ENCODE measurements around the gene GTPBP1.

The GTPBP1 gene

GRCh38 chr22:38733724-38734381, 28.1 kb downstream of the GTPBP1 start:
- Histone ChIP-seq H3K4me1 (ENCODE audit: control extremely low read depth in 1 of 4, control insufficient read depth in 4 of 4, insufficient read depth in 4 of 4, low read length in 3 of 4) (peaks cover 0 to 21% (median 3%) of the 10 kb centered on the region in 4 experiments), H3K27ac (ENCODE audit: insufficient read depth in 1 of 2, low read depth in 1 of 2, low read length in 2 of 2, poor library complexity in 1 of 2, severe bottlenecking in 2 of 2) (no peak overlapping the region), H3K4me3 (ENCODE audit: control insufficient read depth in 1 of 7, extremely low read depth in 1 of 7, insufficient read depth in 4 of 7, low read depth in 2 of 7, low read length in 6 of 7) (no peak overlapping the region), H3K36me3 (ENCODE audit: control insufficient read depth in 4 of 4, insufficient read depth in 4 of 4, low read length in 3 of 4) (peaks cover 8 to 96% (median 73%) of the 10 kb centered on the region in 4 experiments), H3K9me3 (ENCODE audit: control extremely low read depth in 1 of 5, control insufficient read depth in 4 of 5, insufficient read depth in 2 of 5, low read depth in 1 of 5, low read length in 4 of 5) (no peaks in the 10 kb centered on the region), H3K27me3 (replicated peaks in 2 of 5; ENCODE audit: control insufficient read depth in 4 of 5, insufficient read depth in 5 of 5, low read length in 4 of 5) (no peaks in the 10 kb centered on the region)
- CTCF ChIA-PET: interaction anchor here (0.9 to 7.2 kb wide), 10 partner anchors 9 to 109 kb away, joined by 3 to 64 read pairs (median 9); no protein-coding TSS in a partner anchor
- no peak for DNase-seq
- POLR2A ChIA-PET: no interaction called here
- WGBS (ENCODE audit: insufficient coverage): 90% methylated on average over 8 of the region's 8 CpGs

- no peak for DNase-seq
- no peak overlapping the region for H3K27ac ChIP-seq (ENCODE audit: insufficient read depth in 1 of 2, low read depth in 1 of 2, low read length in 2 of 2, poor library complexity in 1 of 2, severe bottlenecking in 2 of 2)
- H3K36me3 ChIP-seq (ENCODE audit: control insufficient read depth in 4 of 4, insufficient read depth in 4 of 4, low read length in 3 of 4): peaks cover 8 to 96% (median 72%) of the 10 kb centered on the region in 4 experiments
- ChIA-PET POLR2A (no interaction called here), CTCF (interaction anchor here (0.9 to 7.2 kb wide), 8 partner anchors 8 to 109 kb away, joined by 3 to 64 read pairs (median 13); no protein-coding TSS in a partner anchor)
- 85% methylated on average over 10 of the region's 13 CpGs for WGBS (ENCODE audit: insufficient coverage)
- H3K4me3 ChIP-seq (ENCODE audit: control insufficient read depth in 1 of 7, extremely low read depth in 1 of 7, insufficient read depth in 4 of 7, low read depth in 2 of 7, low read length in 6 of 7): no peak overlapping the region
- H3K4me1 ChIP-seq (ENCODE audit: control extremely low read depth in 1 of 4, control insufficient read depth in 4 of 4, insufficient read depth in 4 of 4, low read length in 3 of 4): peaks cover 0 to 21% (median 3%) of the 10 kb centered on the region in 4 experiments
- H3K27me3 ChIP-seq (replicated peaks in 2 of 5; ENCODE audit: control insufficient read depth in 4 of 5, insufficient read depth in 5 of 5, low read length in 4 of 5): no peaks in the 10 kb centered on the region
- H3K9me3 ChIP-seq (ENCODE audit: control extremely low read depth in 1 of 5, control insufficient read depth in 4 of 5, insufficient read depth in 2 of 5, low read depth in 1 of 5, low read length in 4 of 5): no peaks in the 10 kb centered on the region
These were observed 28.8 kb downstream of the GTPBP1 start for GRCh38 chr22:38734421-38735100.

- no peak for DNase-seq
- H3K27ac ChIP-seq (ENCODE audit: insufficient read depth in 1 of 2, low read depth in 1 of 2, low read length in 2 of 2, poor library complexity in 1 of 2, severe bottlenecking in 2 of 2): no peak overlapping the region
These were observed 29.4 kb downstream of the GTPBP1 start for GRCh38 chr22:38735126-38735464.

GRCh38 chr22:38735465-38736256, 29.9 kb downstream of the GTPBP1 start:
- ChIA-PET CTCF (interaction anchor here (0.8 to 7.2 kb wide), 6 partner anchors 12 to 134 kb away, joined by 3 to 64 read pairs (median 4); no protein-coding TSS in a partner anchor), POLR2A (interaction anchor here (0.8 to 1.0 kb wide), 3 partner anchors 11 to 28 kb away, joined by 3 to 4 read pairs (median 3); no protein-coding TSS in a partner anchor)
- H3K4me1 ChIP-seq (ENCODE audit: control extremely low read depth in 1 of 4, control insufficient read depth in 4 of 4, insufficient read depth in 4 of 4, low read length in 3 of 4): peaks cover 0 to 21% (median 3%) of the 10 kb centered on the region in 4 experiments
- no peaks in the 10 kb centered on the region for H3K9me3 ChIP-seq (ENCODE audit: control extremely low read depth in 1 of 5, control insufficient read depth in 4 of 5, insufficient read depth in 2 of 5, low read depth in 1 of 5, low read length in 4 of 5)
- no peak overlapping the region for H3K4me3 ChIP-seq (ENCODE audit: control insufficient read depth in 1 of 7, extremely low read depth in 1 of 7, insufficient read depth in 4 of 7, low read depth in 2 of 7, low read length in 6 of 7)
- no peaks in the 10 kb centered on the region for H3K27me3 ChIP-seq (replicated peaks in 2 of 5; ENCODE audit: control insufficient read depth in 4 of 5, insufficient read depth in 5 of 5, low read length in 4 of 5)
- H3K27ac ChIP-seq (ENCODE audit: insufficient read depth in 1 of 2, low read depth in 1 of 2, low read length in 2 of 2, poor library complexity in 1 of 2, severe bottlenecking in 2 of 2): peak overlapping the region in 1 of 2 experiments; percentile 40
- 75% methylated on average over 15 of the region's 15 CpGs for WGBS (ENCODE audit: insufficient coverage)
- DNase-seq: no peak
- H3K36me3 ChIP-seq (ENCODE audit: control insufficient read depth in 4 of 4, insufficient read depth in 4 of 4, low read length in 3 of 4): peaks cover 8 to 96% (median 72%) of the 10 kb centered on the region in 4 experiments

More at GRCh38 chr22:38735126-38735464, 29.4 kb downstream of the GTPBP1 start:
- ChIA-PET CTCF (interaction anchor here (0.8 to 7.2 kb wide), 7 partner anchors 11 to 108 kb away, joined by 3 to 64 read pairs (median 6); no protein-coding TSS in a partner anchor), POLR2A (interaction anchor here (1.0 kb wide), 1 partner anchor 10 kb away, joined by 4 read pairs; no protein-coding TSS in a partner anchor)
- WGBS (ENCODE audit: insufficient coverage): 95% methylated on average over 7 of the region's 7 CpGs
- peaks cover 0 to 21% (median 3%) of the 10 kb centered on the region in 4 experiments for H3K4me1 ChIP-seq (ENCODE audit: control extremely low read depth in 1 of 4, control insufficient read depth in 4 of 4, insufficient read depth in 4 of 4, low read length in 3 of 4)
- peaks cover 8 to 96% (median 72%) of the 10 kb centered on the region in 4 experiments for H3K36me3 ChIP-seq (ENCODE audit: control insufficient read depth in 4 of 4, insufficient read depth in 4 of 4, low read length in 3 of 4)
- H3K9me3 ChIP-seq (ENCODE audit: control extremely low read depth in 1 of 5, control insufficient read depth in 4 of 5, insufficient read depth in 2 of 5, low read depth in 1 of 5, low read length in 4 of 5): no peaks in the 10 kb centered on the region
- H3K27me3 ChIP-seq (replicated peaks in 2 of 5; ENCODE audit: control insufficient read depth in 4 of 5, insufficient read depth in 5 of 5, low read length in 4 of 5): no peaks in the 10 kb centered on the region
- no peak overlapping the region for H3K4me3 ChIP-seq (ENCODE audit: control insufficient read depth in 1 of 7, extremely low read depth in 1 of 7, insufficient read depth in 4 of 7, low read depth in 2 of 7, low read length in 6 of 7)

- CTCF ChIA-PET: interaction anchor here (0.8 to 7.2 kb wide), 6 partner anchors 12 to 134 kb away, joined by 3 to 64 read pairs (median 4); no protein-coding TSS in a partner anchor
- H3K4me3 ChIP-seq (ENCODE audit: control insufficient read depth in 1 of 7, extremely low read depth in 1 of 7, insufficient read depth in 4 of 7, low read depth in 2 of 7, low read length in 6 of 7): no peak overlapping the region
- POLR2A ChIA-PET: interaction anchor here (0.8 to 1.0 kb wide), 3 partner anchors 11 to 29 kb away, joined by 3 to 4 read pairs (median 3); no protein-coding TSS in a partner anchor
- peaks cover 8 to 97% (median 74%) of the 10 kb centered on the region in 4 experiments for H3K36me3 ChIP-seq (ENCODE audit: control insufficient read depth in 4 of 4, insufficient read depth in 4 of 4, low read length in 3 of 4)
- H3K27me3 ChIP-seq (replicated peaks in 2 of 5; ENCODE audit: control insufficient read depth in 4 of 5, insufficient read depth in 5 of 5, low read length in 4 of 5): no peaks in the 10 kb centered on the region
- peaks cover 0 to 21% (median 3%) of the 10 kb centered on the region in 4 experiments for H3K4me1 ChIP-seq (ENCODE audit: control extremely low read depth in 1 of 4, control insufficient read depth in 4 of 4, insufficient read depth in 4 of 4, low read length in 3 of 4)
- DNase-seq: no peak
- WGBS (ENCODE audit: insufficient coverage): 91% methylated on average over 4 of the region's 7 CpGs
- H3K27ac ChIP-seq (ENCODE audit: insufficient read depth in 1 of 2, low read depth in 1 of 2, low read length in 2 of 2, poor library complexity in 1 of 2, severe bottlenecking in 2 of 2): no peak overlapping the region
- no peaks in the 10 kb centered on the region for H3K9me3 ChIP-seq (ENCODE audit: control extremely low read depth in 1 of 5, control insufficient read depth in 4 of 5, insufficient read depth in 2 of 5, low read depth in 1 of 5, low read length in 4 of 5)
These were observed 30.5 kb downstream of the GTPBP1 start for GRCh38 chr22:38736257-38736570.

GRCh38 chr22:38737302-38738060, 31.7 kb downstream of the GTPBP1 start:
- H3K4me3 ChIP-seq (ENCODE audit: control insufficient read depth in 1 of 7, extremely low read depth in 1 of 7, insufficient read depth in 4 of 7, low read depth in 2 of 7, low read length in 6 of 7): no peak overlapping the region
- peaks cover 8 to 96% (median 79%) of the 10 kb centered on the region in 4 experiments for H3K36me3 ChIP-seq (ENCODE audit: control insufficient read depth in 4 of 4, insufficient read depth in 4 of 4, low read length in 3 of 4)
- 79% methylated on average over 21 of the region's 21 CpGs for WGBS (ENCODE audit: insufficient coverage)
- H3K27me3 ChIP-seq (replicated peaks in 2 of 5; ENCODE audit: control insufficient read depth in 4 of 5, insufficient read depth in 5 of 5, low read length in 4 of 5): no peaks in the 10 kb centered on the region
- CTCF ChIA-PET: interaction anchor here (0.8 to 7.2 kb wide), 3 partner anchors 10 to 28 kb away, joined by 3 to 64 read pairs (median 42); no protein-coding TSS in a partner anchor
- peaks cover 0 to 21% (median 3%) of the 10 kb centered on the region in 4 experiments for H3K4me1 ChIP-seq (ENCODE audit: control extremely low read depth in 1 of 4, control insufficient read depth in 4 of 4, insufficient read depth in 4 of 4, low read length in 3 of 4)
- no peak overlapping the region for H3K27ac ChIP-seq (ENCODE audit: insufficient read depth in 1 of 2, low read depth in 1 of 2, low read length in 2 of 2, poor library complexity in 1 of 2, severe bottlenecking in 2 of 2)
- POLR2A ChIA-PET: interaction anchor here (0.6 to 0.7 kb wide), 2 partner anchors 74 to 139 kb away, joined by 3 to 4 read pairs; no protein-coding TSS in a partner anchor
- no peaks in the 10 kb centered on the region for H3K9me3 ChIP-seq (ENCODE audit: control extremely low read depth in 1 of 5, control insufficient read depth in 4 of 5, insufficient read depth in 2 of 5, low read depth in 1 of 5, low read length in 4 of 5)
- DNase-seq: no peak
